HepG2 (cell line): Measurements from ENCODE around the gene CDC20. TPM values are rescaled to one million over a fixed set of nuclear protein-coding genes. Genes with fewer than 3 reads are reported as not detected.

Source experiments
- ATF3 ChIP-seq: sonication (generic); formaldehyde crosslinking; IDR thresholded peaks from 2 replicates; pipeline ENCODE4 v1.4.0; 2020; ENCODE audit warnings: missing genetic modification reagents
- HMG20B ChIP-seq: conservative IDR thresholded peaks from 2 replicates; pipeline ENCODE4 v1.6.1; 2016; ENCODE audit warnings: missing genetic modification reagents, missing compliant biosample characterization
- HNRNPUL1 ChIP-seq: fragments of 200-400 bp; formaldehyde crosslinking; IDR thresholded peaks from 2 replicates; pipeline ENCODE4 v1.6.1; 2017; ENCODE audit warnings: low read depth, mild to moderate bottlenecking, low read length, moderate library complexity
- KLF16 ChIP-seq, 2 experiments: sonication (generic) in 1 of 2; formaldehyde crosslinking in 1 of 2; IDR thresholded peaks; 2 replicates each; pipeline versions ENCODE4 v1.6.1 to v1.8.0; 2016 to 2023; ENCODE audit warnings: missing genetic modification reagents in 2 of 2, missing compliant biosample characterization in 1 of 2
- MED13 ChIP-seq: sonication (generic); formaldehyde crosslinking; IDR thresholded peaks from 2 replicates; pipeline ENCODE4 v1.5.0; 2020; ENCODE audit warnings: missing genetic modification reagents
- PRDM10 ChIP-seq: sonication (generic); formaldehyde crosslinking; IDR thresholded peaks from 2 replicates; pipeline ENCODE4 v1.4.0; 2020; ENCODE audit warnings: low read depth, missing genetic modification reagents
- TAF1 ChIP-seq: sonication (generic); formaldehyde crosslinking; IDR thresholded peaks from 2 replicates; pipeline ENCODE4 v1.4.0; 2020; ENCODE audit warnings: missing genetic modification reagents
- ZFP36L2 ChIP-seq: sonication (generic); formaldehyde crosslinking; IDR thresholded peaks from 2 replicates; pipeline ENCODE4 v1.4.0; 2020; ENCODE audit warnings: missing genetic modification reagents
- ZNF720 ChIP-seq: sonication (generic); formaldehyde crosslinking; IDR thresholded peaks from 2 replicates; pipeline ENCODE4 v1.4.0; 2020; ENCODE audit warnings: missing genetic modification reagents
- polyA plus RNA-seq, 8 experiments: library from polyadenylated mRNA; depleted of rRNA in 3 of 8; stranded (reverse) in 7 of 8; unstranded in 1 of 8; fragments of >200 nt; fragmentation: Illumina TruSeq in 4 of 8; extraction: Trizol in 4 of 8; gene quantifications; 2 replicates each; pipeline versions ENCODE4 v1.2.1 to v1.2.3, GENCODE V29; 2011 to 2016; ENCODE audit warnings: low read depth in 4 of 8, missing spikeins in 1 of 8, mixed read lengths in 1 of 8; ENCODE audit not compliant: insufficient read depth in 1 of 8
- total RNA-seq, 5 experiments: library from RNA; depleted of rRNA; stranded (reverse); fragments of >200 nt; fragmentation: Illumina TruSeq; extraction: Trizol; gene quantifications; 2 replicates each; pipeline ENCODE4 v1.2.3, GENCODE V29; 2016; ENCODE audit warnings: low read depth in 1 of 5
- TF ChIP-seq, protein P1 (sequence below): sonication (generic); formaldehyde crosslinking; IDR thresholded peaks from 2 replicates; pipeline ENCODE4 v1.5.1; 2020; ENCODE audit warnings: mild to moderate bottlenecking, missing genetic modification reagents, moderate library complexity
- TF ChIP-seq, protein P2 (sequence below): sonication (generic); formaldehyde crosslinking; IDR thresholded peaks from 2 replicates; pipeline ENCODE4 v1.5.0; 2020; ENCODE audit warnings: missing genetic modification reagents, mild to moderate bottlenecking, borderline replicate concordance

The CDC20 gene
- total and polyA plus RNA-seq, 2 of the 13 experiments (the other 11 are each of a cell fraction or from before 2014, with no cell fraction given) = 57.9 to 90.0 TPM

- TF ChIP-seq, protein P1, sequence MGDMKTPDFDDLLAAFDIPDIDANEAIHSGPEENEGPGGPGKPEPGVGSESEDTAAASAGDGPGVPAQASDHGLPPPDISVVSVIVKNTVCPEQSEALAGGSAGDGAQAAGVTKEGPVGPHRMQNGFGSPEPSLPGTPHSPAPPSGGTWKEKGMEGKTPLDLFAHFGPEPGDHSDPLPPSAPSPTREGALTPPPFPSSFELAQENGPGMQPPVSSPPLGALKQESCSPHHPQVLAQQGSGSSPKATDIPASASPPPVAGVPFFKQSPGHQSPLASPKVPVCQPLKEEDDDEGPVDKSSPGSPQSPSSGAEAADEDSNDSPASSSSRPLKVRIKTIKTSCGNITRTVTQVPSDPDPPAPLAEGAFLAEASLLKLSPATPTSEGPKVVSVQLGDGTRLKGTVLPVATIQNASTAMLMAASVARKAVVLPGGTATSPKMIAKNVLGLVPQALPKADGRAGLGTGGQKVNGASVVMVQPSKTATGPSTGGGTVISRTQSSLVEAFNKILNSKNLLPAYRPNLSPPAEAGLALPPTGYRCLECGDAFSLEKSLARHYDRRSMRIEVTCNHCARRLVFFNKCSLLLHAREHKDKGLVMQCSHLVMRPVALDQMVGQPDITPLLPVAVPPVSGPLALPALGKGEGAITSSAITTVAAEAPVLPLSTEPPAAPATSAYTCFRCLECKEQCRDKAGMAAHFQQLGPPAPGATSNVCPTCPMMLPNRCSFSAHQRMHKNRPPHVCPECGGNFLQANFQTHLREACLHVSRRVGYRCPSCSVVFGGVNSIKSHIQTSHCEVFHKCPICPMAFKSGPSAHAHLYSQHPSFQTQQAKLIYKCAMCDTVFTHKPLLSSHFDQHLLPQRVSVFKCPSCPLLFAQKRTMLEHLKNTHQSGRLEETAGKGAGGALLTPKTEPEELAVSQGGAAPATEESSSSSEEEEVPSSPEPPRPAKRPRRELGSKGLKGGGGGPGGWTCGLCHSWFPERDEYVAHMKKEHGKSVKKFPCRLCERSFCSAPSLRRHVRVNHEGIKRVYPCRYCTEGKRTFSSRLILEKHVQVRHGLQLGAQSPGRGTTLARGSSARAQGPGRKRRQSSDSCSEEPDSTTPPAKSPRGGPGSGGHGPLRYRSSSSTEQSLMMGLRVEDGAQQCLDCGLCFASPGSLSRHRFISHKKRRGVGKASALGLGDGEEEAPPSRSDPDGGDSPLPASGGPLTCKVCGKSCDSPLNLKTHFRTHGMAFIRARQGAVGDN (CRISPR knock-in tag) = no peak
- TF ChIP-seq, protein P2, sequence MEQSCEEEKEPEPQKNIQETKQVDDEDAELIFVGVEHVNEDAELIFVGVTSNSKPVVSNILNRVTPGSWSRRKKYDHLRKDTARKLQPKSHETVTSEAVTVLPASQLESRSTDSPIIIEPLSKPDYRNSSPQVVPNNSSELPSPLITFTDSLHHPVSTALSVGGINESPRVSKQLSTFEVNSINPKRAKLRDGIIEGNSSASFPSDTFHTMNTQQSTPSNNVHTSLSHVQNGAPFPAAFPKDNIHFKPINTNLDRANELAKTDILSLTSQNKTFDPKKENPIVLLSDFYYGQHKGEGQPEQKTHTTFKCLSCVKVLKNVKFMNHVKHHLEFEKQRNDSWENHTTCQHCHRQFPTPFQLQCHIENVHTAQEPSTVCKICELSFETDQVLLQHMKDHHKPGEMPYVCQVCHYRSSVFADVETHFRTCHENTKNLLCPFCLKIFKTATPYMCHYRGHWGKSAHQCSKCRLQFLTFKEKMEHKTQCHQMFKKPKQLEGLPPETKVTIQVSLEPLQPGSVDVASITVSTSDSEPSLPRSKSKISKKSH (CRISPR knock-in tag) = no peak
- TF ChIP-seq MED13 (CRISPR knock-in tag) = no peak
- no peak for TF ChIP-seq HNRNPUL1
- no peak for TF ChIP-seq ATF3 (CRISPR knock-in tag)
- no peak for TF ChIP-seq KLF16 (CRISPR knock-in tag; IDR thresholded peaks at IDR 0.05)
- TF ChIP-seq TAF1 (CRISPR knock-in tag) = no peak
- TF ChIP-seq ZNF720 (CRISPR knock-in tag) = no peak
- no peak for TF ChIP-seq PRDM10 (CRISPR knock-in tag)
- TF ChIP-seq HMG20B (CRISPR knock-in tag) = no peak
- TF ChIP-seq ZFP36L2 (CRISPR knock-in tag) = no peak
- TF ChIP-seq, all 625 proteins: peak for 0
Measured at GRCh38 chr1:43372172-43372571, 13.4 kb downstream of the CDC20 start (continued).
